ENCODE data around the gene MYLK.

DNA sequence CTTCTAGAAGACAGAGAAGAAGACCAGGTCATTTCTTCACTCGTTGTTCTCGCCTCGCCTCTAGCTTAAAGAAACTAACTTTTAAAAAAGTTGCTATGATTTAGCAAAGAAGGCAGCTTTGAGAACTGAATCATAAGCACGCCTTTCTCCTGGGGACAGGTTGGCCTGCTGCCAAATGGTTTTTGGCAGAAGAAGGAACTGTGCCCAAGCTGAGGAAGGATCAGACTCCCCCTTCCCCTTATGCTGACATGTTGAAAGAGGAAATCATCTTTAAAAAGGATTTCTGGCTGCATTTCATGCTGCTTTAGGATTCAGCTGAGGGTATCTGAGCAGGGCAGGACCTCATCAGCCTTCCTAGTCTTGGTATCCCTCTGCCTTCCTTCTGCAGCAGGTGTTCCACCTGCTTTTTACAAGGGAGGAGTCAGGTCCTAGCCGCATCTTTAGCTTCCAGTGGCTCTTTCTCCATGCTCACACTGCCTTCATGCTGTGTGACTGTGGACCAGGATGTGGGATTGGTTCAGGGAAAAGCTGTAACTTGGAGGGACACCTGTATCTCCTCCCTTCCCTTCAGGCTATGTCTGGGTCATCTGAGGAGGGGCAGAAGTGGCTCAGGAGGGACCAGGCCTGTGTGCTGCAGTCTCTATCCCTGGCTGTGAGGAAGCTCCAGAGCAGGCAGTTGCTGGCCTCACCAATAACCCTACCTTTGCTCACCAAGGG lies 265.2 kb downstream of the MYLK start:
- TF ChIP-seq, protein P1, sequence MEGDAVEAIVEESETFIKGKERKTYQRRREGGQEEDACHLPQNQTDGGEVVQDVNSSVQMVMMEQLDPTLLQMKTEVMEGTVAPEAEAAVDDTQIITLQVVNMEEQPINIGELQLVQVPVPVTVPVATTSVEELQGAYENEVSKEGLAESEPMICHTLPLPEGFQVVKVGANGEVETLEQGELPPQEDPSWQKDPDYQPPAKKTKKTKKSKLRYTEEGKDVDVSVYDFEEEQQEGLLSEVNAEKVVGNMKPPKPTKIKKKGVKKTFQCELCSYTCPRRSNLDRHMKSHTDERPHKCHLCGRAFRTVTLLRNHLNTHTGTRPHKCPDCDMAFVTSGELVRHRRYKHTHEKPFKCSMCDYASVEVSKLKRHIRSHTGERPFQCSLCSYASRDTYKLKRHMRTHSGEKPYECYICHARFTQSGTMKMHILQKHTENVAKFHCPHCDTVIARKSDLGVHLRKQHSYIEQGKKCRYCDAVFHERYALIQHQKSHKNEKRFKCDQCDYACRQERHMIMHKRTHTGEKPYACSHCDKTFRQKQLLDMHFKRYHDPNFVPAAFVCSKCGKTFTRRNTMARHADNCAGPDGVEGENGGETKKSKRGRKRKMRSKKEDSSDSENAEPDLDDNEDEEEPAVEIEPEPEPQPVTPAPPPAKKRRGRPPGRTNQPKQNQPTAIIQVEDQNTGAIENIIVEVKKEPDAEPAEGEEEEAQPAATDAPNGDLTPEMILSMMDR (IDR thresholded peaks at IDR 0.05): no peak
- no peak for TF ChIP-seq POLR2A (IDR thresholded peaks at IDR 0.05)
